AG08395 (cell line): ENCODE measurements around the gene EFS.

ENCODE experiments used
- DNase-seq: peaks from one replicate; pipeline ENCODE4 v3.0.0; 2012; ENCODE audit warnings: mixed read lengths, low spot score

The EFS gene

DNA sequence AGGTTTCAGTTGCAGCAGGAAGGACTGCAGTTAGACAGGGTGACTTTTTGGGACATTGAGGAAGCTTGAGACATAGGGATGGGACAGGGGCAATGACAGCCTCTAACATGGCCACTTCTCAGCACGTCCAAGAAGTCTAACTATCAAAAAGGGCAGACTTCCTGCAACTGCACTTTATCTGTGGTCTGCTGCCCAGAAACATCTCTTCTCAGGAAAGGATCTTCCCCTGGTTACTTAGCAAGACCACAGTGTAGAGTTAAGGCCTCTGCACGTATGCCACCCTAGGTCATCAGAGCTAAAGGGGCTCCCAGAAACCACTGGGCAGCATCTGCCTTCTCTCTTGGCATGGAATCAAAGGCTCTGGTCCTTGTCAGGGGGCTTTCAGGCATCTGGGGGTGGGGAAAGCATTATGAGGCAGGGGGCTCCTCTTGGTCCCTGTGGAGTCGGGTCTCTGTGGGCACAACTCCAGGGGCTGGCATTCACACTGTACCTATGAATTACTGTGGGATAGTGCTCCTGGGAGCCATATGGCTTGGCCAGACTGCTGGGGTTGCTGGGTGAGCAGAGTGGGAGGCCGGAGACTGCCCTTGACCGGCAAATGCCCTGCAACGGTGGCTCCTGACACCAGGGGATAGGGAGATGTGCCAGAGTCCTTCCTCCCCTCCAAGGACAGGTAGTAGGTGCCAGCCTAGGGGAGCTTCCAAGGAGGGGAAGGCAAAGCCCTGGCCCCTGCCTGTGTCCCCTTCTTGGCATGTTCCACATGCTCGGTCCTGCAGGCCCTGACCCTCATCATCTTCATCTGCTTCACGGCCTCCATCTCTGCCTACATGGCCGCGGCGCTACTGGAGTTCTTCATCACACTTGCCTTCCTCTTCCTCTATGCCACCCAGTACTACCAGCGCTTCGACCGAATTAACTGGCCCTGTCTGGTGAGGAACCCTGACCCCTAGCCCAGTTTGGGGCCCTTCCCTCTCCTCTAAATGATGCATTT lies 12.9 kb upstream of the EFS start:
- no peak for DNase-seq

GRCh38 chr14:23377198-23377550 lies 12.2 kb upstream of the EFS start:
- no peak for DNase-seq

- no peak for DNase-seq
Measured at GRCh38 chr14:23376482-23377197, 11.7 kb upstream of the EFS start, which contains the start of gene CMTM5. CMTM5 (plus strand) TSS chr14:23377046; CDS start chr14:23377252, 206 bp downstream.

GRCh38 chr14:23375527-23376251 lies 10.7 kb upstream of the EFS start:
- DNase-seq = no peak

DNA sequence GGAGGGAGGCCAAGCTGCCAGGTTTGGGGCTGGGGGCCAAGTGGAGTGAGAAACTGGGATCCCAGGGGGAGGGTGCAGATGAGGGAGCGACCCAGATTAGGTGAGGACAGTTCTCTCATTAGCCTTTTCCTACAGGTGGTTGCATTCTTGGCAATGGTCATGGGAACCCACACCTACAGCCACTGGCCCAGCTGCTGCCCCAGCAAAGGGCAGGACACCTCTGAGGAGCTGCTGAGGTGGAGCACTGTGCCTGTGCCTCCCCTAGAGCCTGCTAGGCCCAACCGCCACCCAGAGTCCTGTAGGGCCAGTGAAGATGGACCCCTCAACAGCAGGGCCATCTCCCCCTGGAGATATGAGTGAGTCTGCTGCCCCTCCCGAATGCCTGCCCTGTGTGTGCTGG lies 8.1 kb upstream of the EFS start:
- no peak for DNase-seq

DNA sequence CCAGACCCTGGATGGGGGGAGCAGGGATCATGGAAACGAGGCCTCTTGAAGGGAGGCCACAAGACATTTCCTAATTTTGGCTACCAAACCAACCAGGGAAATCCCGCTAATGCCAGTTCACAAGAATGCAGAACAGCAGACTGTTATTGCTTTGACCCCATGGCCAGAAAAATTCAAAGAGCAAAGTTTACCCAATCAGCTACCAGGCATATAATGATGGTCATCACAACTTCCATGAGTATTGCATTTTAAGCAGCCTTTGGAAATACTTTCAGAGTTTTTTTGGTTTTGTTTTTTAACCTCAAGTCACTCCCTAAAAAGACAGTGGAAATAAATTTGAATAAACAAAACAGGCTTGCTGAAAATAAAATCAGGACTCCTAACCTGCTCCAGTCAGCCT lies 7.5 kb upstream of the EFS start, which contains the start of gene IL25:
Gene IL25 (plus strand): TSS at position 301 of the 400 bp plus-strand sequence.
- no peak for DNase-seq

DNA sequence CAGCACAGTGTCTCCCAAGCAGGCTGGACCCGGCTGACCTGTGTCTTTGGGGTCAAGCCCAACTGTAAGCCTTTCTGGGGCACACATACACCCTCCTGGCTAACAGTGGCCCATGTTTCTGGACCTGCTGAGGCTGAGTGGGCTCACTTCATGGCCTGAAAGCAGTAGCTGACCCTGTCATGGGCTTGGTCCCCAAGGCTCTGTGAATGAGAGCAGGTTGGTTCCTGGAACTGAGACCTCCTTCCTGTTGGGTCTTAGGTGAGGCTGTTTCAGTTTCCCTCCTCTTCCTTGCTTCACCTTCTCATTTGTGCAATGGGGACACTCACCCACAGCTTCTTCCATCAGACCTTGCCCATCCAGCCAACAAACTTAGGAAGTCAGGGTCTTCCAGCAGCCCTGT lies 6.9 kb upstream of the EFS start:
- DNase-seq = no peak

DNA sequence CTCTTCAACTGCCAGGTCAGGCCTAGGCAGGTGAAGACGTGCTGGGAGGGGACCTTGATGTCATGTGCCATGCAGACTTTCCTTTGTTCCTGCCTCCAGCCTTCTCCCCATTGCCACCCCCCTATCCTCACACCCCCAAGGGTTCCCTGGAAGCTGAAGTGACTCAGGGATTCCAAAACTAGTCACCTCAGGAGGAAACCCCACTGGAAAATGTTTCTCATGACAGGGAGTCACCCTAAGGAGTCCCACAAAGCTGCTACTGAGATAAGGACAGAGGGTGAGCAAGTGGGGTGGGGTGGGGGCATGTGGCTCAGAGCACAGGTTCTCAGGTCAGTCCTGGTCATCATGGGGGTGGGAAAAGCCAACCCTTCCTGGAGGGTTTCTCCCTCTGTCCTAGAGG lies 5.2 kb upstream of the EFS start:
- DNase-seq = no peak

GRCh38 chr14:23366426-23366921 lies 1.5 kb upstream of the EFS start:
- DNase-seq = peak; percentile 67

GRCh38 chr14:23365732-23366425 lies 907 bp upstream of the EFS start:
- DNase-seq = peak; percentile 46

DNA sequence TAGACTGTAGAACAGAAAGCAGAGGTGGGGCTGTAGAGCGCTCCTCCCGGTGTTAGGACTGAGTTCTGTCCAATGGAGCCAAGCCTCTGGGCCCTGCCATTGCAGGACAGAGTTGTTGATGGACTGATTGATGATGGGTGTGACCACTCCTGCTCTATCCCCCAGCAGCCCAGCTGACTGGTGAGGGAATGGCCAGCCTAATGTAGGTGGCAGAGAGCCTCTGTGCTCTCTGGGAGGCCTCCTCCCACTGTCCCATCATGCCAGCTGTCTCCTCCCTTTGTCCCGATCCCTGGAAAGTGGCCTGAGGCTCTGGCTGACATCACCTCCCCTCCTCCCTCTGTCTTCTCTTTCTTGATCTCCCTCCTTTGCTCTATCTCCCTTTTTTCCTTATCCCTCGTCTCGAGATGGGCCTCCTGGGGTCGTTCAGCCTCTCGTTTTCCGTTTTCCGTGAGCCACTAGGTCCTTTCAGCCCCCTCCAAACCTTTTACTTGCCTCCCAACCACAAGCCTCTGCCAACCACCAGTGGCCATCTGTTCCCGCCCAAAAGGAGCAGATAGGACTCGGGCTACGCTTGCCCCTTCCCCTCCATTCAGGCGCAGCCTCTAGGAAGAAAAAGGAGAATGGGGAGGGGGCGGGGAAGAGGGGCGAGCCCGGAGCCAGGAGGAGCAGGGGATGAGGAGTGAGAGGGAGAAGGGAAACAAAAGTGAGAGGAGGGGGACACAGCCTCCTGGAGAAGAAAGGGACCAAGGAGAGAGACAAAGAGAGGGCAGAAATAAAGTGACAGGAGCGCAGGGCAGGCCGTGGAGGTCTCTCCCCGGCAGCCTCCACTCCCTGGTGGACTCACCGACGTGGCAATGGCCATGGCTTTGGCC lies 572 bp downstream of the EFS start:
- DNase-seq = peak; percentile 65

DNA sequence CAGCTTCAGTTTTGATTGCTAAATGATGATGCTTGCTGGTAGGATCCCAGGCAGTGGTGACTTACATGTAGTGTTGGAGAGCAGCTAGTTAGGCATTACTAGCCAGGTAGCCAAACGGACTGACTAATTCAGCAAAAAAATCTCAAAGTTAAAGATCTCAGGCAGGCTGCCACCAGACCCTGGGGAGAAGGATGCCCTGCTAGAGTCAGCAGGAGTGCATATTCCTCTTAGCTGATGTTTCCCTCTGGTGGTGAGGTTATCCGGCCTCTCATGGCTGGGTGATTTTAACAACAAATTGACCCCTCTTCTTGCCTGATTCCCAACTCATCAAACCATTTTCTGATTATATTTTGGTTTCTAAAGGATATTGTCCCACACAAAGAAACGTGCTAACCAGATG lies 2.8 kb downstream of the EFS start:
- peak; percentile 35 for DNase-seq

- no peak for DNase-seq
Measured at GRCh38 chr14:23361763-23362162, 3.2 kb downstream of the EFS start.

DNA sequence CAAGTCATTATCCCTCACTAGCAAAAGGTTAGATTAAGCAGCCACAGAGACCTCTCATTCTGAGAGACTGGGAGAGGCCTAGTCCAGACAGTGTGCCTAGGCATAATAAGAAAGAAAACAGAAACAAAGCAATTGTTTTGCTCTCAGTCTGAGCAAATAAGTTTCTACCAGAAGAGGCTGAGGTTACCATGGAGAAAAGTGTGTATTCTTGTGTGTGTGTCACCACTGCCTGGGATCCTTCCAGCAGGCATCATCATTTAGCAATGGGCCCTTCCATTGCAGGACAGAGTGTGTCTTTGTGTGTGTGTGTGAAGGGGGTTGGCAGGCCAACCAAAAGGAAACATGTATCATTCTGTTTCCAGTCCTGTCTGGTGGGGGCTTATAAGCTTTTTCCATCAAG lies 3.7 kb downstream of the EFS start:
- peak; percentile 76 for DNase-seq

DNA sequence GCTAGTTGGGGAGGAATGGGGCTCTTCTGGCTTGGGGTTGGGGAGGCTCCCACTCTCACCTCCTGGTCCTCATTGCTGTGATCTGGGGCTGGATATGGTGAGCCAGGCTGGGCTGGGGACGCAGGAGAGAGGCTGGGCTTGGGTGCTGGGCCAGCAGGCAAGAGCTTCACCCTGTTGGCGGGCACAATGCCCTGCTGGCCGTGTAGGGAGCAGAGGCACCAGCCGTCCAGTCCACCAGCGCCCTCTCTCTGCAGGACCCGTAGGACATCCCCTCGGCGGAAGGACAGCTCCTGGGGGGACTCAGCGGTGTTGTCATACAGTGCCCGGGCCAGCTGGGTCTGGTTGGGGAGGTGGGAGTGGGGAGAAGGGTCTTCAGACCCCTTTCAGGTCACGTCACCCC lies 4.5 kb downstream of the EFS start:
- no peak for DNase-seq

- DNase-seq = no peak
Measured at GRCh38 chr14:23359722-23360447, 5.1 kb downstream of the EFS start.

DNA sequence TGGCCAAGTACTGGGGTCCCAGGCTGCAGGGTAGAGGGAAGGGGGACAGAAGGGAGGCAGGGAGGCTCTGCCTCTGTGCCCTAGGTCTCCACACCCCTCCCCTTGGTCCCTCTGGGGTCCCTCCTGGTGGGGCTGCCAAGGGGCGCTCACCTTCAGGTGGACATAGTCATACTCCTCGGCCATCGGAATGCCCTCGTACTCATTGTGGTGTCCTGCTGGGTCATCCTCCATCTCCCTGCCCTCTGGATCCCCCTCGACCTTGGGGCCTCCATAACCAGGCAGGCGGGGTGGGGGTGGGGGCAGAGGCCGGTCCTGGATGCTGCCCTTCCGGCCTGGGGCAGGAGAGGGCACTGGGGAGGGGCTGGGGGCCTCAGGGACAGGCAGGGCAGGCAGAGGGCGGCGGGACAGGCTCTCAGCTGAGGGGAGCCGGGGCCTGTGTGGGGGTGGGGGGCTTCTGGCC lies 5.8 kb downstream of the EFS start:
- DNase-seq = no peak

GRCh38 chr14:23358553-23359166 lies 6.3 kb downstream of the EFS start:
- DNase-seq = no peak

- no peak for DNase-seq
Measured at GRCh38 chr14:23358042-23358441, 6.9 kb downstream of the EFS start.
